UCSD-AML1 (cell line): ENCODE data around the gene KRT17.
"Not testable (repeated sequence)": the region's sequence is repeated elsewhere in the genome, so short reads cannot be mapped to it uniquely, and the experiment has no call there.

Source experiments
- DNase-seq: peaks from one replicate; lab custom pipeline; 2025; ENCODE audit not compliant: unreplicated experiment; lab: John Stamatoyannopoulos, UW

KRT17 gene

DNA sequence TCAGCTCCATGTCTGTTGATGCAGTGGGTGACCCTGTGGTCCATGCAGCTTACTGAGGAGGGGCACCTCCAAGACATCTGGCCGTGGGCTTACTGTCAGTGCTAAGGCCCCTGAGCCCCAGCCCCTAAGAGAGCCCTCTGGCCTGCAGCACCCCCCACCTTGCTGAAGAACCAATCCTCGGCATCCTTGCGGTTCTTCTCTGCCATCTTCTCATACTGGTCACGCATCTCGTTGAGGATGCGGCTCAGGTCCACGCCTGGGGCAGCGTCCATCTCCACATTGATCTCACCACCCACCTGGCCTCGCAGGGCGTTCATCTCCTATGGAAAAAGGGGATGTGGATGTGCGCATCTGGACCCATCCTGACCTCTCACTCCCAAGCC, 2.9 kb downstream of the KRT17 start:
- not testable (repeated sequence) for DNase-seq

DNA sequence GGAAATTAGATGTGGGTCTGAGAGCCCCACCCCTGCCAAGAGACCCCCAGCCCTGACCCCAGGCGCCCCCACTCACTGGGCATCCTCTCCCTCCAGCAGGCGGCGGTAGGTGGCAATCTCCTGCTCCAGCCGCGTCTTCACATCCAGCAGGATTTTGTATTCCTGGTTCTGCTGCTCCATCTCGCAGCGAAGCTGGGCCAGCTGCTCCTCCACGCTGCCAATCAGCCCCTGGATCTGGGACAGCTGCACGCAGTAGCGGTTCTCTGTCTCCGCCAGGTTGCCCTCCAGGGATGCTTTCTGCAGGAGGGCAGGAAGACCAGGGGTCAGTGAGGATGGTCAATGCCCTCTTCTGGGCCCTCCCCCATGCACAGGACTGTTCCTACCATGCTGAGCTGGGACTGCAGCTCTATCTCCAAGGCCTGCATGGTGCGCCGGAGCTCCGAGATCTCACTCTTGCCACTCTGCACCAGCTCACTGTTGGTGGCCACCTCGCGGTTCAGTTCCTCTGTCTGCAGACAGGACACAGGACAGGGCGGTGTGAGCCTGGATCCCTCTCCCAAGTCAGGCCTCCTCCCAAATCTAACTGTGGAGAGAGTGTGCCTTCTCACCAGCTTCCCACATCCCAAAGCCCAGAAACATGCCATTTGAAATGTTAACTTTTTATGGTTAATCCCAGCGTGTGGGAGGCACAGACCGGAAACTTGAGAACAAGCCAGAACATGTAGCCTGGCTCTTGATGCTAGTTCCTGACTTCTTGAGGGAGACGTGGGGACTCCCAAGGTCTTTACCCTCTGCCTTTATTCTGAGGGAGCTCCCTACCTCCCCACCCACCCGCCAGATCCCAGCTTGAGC, 3.6 kb downstream of the KRT17 start:
- DNase-seq: no peak

DNA sequence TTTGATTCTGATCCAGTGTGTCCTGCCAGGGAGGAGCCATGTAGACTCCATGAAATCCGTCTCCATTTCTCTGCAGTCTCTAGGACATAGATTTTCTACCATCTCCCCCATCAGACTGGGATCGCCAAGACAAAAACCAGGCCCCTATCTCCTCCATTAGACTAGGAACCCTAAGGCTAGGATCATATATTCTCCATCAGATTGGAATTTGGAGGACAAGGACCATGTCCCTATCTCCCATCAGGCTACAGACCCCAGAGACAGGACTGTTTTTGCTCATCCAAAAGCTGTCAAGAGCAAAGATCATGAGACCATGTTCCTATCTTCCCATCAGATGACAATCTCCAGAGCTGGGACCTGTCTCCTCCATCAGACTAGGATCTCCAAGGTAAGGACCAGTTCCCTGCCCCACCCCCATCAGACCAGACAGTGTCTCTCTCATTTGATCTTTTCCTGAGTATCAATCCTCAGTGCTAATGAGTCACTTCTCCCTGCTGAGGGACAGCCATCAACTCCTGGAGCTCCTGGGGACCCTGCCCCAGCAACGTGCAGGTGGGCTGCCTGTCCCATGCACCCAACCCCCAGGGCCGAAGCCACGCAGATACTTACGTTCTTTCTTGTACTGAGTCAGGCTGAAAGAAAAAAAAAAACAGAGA, 4.3 kb downstream of the KRT17 start:
- not testable (repeated sequence) for DNase-seq

DNA sequence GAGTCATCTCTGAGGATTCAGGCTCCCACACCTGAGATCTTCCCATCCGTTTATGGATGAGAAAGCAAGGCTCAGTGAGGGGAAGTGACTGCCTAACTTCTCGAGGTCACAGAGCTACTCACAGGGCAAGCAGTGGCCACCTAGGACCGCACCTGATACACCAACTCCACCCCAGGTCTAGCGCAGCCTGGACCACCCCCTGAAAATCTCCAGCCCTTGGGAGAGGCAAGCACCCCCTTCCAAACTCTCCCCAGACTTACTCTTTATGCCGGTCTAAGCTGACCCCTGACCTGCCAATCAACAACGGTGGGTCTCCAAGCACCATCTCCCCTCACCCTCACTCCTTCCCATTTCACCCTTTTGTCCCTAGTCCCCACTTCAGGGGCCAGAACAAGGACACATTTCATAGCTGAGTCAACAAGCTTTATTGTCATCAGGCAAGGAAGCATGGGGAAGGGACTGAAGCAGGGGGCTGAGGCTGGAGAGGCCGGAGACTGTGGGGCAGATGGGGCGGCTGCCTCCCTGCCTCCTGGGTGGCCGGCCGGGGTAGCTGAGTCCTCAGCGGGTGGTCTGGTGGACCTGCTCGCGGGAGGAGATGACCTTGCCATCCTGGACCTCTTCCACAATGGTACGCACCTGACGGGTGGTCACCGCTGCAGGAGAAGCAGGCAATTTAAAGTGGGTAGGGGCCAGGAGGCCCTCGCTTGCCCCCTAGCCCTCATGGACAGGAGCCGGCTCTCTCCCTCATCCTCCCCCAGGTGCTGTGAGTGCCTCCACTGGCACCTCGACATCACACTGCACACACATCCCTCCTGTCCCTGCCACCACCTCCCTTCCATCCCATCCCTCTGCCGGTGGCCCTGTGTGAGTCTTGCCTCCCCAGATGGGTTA, 5.1 kb downstream of the KRT17 start:
- no peak for DNase-seq

DNA sequence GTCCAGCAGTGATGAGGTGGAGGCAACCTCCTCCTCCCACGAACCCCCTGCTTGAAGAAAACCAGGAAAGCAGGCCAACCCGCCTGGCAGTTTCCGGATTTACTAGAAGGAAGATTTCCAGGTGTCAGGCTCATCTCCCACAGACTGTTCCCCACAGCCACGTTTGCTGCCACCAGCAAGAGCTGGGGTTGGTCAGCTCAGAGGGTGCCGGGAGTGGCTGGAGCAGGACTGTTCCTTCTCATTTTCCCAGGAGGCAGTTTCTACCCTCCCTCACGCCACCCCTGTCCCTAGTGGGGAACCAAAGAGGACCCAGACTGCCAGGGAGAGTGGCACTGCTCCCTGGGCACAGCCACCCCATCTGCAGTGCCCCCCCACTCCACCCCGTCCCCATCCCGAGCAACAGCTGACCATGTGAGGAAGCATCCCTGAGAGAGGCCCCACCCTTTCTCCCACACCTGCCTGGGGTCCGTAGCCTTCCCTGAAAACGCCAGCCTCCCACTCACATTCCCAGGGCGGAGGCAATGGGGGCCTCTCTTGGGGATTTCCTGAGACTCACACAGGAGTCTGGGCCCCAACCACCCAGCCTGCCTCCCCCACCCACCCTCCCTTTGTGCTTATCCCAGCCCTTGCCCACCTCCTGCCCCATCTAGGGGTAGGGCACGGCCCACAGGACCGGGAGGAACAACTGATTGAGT, 5.9 kb downstream of the KRT17 start:
- DNase-seq: no peak

DNA sequence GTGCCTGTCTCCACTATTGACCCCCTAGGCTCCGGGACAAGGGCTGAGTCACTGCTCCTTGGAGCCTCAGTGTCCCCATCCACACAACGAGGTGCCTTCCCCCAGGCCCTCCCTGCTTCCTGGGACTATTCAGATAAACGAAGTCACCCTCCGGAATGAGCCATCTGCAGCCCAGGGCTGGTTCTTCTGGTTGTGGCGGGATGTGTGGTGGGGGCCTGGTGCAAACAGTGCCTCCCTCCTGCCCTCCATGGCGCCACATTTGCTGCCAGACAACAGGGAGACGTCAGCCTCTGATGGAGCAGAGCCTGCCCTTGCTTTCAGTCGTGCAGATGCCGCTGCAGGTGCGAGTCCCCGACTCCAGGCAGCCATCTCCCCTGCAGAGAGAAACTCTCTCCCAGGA, 6.7 kb downstream of the KRT17 start:
- no peak for DNase-seq

DNA sequence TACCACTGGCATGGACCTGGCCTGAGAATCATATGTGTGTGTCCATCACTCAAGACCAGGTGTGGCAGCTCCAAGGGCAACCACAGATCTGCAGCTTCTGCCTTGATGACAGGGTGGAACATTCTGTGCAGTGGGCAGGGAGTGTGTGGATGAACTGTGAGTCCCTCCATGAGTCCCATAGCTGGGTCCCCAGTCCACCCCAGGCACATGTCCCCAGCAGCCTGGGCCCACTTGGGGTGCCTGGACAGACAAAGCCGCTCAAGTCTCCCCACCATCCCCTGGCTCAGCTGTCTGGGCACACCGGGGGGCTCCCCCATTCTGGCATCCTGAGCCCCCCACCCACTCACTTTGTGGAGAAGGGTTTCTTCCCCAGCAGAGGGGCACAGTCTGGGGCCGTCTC, 7.2 kb downstream of the KRT17 start:
- DNase-seq: no peak

DNA sequence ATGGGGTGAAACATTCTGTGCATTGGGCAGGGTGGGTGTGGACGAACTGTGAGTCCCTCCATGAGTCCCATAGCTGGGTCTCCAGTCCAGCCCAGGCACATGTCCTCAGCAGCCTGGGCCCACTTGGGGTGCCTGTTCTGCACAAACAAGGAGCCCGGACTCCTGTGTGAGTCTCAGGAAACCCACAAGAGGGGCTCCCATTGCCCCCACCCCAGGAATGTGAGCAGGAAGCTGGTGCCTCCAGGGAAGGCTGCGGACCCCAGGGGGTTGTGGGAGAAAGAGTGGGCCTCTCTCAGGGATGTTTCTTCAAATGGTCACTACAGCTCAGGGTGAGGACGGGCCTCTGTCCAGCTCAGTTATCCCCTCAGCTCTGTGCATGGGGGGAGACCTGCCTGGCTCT, 7.9 kb downstream of the KRT17 start:
- not testable (repeated sequence) for DNase-seq

DNA sequence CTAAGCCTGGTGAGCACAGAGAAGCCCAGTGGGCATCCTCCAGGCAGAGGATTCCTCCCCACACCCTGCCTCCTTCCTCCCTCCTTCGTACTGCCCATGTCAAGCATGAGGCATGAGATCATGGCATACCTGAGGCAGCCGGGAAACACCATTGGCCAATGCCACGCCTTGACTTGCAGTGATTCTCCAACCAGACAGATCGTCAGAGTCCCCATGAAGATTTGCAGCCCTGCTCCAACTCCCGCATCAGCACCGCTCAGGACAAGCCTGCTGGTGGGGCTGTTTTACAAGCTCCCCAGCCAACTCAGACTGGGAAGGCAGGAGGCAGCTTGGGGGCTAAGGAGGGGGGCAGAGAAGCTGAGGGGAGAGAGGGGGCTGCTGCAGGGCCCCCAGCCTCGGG, 8.9 kb downstream of the KRT17 start:
- DNase-seq: no peak

DNA sequence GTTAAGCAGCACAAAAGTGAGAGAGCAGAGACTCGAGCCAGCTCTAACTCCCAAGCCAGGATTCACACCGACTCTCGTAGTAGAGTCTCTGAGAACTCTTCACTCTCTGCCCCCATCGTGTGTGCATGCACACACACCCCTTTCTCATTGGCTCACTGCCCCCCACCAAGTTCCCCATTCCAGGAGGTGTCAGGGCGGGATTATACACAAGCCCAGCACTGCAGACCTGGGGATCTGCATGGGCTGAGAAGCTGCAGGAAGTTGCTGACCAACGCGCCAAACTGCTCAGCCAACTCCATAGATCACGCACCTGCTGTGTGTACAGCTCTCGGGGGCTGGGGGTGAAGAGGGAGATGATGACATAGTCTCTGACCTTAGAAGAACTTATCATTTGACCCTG, 9.6 kb downstream of the KRT17 start:
- not testable (repeated sequence) for DNase-seq

DNA sequence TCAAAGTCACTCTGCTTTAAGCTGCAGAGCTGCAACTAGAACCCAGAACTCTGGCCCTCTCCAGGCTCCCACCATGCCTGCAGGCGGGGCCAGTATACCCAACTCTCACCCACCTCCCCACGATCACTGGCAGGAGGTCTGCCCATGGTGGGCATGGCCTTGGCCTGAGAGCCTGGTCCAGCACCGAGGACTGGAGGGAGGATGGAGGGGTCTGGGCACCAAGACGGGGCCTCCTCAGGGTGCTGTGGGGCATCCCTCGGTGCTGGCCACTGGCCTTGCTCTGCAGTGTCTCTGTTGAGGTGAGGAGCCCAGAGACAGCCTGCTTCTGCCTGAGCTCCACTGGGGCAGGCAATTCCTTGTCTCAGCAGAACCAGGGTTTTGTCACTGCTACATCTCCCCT, 10.3 kb downstream of the KRT17 start:
- no peak for DNase-seq

DNA sequence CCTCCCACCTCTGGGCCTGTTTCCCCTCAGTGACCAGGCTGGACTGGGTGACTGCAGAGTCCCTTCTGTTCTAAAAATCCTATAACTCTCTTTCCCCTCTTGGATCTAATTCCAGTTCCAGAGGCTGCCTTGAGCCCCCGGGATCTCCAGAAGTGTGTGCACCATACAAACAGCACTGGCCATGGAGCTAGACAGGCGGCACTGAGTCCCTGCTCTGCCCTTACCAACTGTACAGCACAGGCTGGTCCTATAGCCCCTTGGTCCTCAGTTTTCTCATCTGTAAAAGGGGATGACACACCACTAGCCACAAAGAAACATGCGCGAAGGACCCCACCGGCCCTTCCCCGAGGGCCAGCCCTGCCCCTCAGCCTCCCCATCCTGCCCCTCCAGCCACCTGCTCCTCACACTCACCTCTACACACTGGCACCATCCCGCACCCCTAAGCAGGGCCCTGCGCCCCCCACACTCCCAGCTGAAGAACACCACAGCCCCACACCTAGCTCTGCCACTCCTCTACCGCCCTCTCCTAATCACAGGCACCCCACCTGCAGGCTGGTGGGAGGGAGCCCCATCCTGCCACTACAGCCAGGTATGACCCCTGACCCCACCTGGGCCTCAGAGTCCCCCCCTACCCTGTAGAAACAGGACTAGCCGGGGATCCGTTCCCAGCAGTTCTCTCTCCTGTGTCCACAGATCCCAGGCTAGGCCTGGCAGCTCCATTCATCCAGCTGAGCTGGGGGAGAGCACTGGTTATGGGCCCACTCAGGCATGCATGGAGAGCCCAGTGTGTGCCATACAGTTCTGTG, 10.9 kb downstream of the KRT17 start:
- DNase-seq: no peak

DNA sequence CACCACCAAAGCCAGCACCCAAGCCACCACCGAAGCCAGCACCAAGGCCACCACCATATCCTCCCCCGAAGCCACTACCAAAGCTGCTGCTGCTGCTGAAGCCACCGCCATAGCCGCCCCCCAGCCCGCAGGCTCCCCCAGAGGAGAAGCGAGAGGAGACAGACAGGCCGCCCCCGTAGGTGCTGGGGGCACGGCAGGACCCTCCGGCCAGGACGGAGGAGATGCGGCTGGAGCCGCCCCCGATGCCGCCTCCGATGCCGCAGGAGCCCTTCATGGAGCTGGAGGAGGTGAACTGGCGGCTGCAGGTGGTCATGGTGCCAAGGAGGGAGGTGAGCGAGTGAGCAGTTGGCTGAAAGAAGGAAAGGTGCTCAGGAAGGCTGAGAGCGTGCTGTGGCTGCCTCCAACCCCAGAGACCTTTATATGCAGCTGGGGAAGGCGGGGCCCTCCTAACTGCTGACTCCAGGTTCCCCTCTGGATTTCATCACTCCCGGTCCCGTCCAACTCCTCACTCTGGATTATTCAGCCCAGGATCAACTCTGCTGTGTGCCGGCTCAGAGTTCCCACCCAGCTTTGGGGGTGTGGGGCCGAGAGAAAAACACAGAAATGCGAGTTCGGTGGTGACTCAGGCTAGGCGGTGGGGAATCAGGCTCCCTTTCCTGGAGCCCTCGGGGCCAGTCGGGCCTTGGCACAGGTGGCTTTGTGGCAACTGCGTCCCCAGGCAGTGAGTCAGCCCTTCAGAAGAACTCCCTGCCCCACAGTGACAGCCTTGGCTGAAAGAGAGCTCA, 11.8 kb downstream of the KRT17 start, which contains the start of gene KRT16:
Gene KRT16, minus strand, starts transcription at position 392 of the 785 bp plus-strand sequence. Its CDS starts 79 bp downstream, at position 313.
- not testable (repeated sequence) for DNase-seq

DNA sequence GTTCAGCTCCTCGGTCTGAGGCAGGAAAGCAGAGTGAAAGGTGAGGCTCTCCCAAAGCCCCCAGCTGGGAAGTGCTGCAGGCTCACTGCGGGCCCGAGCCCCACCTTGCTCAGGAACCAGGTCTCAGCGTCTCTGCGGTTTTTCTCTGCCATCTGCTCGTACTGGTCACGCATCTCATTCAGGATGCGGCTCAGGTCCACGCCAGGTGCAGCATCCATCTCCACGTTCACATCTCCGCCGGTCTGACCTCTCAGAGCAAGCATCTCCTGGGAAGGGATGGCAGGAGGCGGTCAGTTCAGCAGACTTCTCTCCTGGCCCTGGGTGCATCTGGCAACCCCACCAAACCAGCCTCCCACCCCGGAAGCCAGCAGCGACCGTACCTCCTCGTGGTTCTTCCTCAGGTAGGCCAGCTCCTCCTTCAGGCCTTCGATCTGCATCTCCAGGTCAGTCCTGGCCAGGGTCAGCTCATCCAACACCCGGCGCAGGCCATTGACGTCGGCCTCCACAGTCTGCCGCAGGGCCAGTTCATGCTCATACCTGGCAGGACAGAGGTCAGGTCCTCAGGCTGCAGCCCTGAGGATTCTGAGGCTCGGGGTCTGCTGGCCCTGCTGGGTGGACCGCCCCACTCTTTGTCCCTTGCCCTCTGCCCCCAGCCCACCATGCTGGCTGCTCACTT, 13.3 kb downstream of the KRT17 start:
- DNase-seq: no peak

DNA sequence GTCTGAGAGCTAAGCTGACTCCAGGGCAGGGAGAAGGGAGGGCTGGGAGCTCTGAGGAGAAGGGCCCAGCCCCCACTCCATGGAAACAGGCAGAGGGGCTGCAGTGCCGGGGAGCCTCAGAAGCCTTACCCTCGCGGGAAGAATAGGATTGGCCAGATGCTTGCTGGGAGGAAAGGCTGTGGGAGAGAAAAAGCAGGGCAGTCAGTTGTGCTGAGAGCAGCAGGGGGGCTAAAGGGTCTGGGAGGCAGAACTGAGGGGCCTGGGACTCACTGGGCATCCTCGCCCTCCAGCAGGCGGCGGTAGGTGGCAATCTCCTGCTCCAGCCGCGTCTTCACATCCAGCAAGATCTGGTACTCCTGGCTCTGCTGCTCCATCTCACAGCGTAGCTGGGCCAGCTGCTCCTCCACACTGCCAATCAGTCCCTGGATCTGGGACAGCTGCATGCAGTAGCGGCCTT, 14.3 kb downstream of the KRT17 start:
- peak; percentile 32 for DNase-seq

DNA sequence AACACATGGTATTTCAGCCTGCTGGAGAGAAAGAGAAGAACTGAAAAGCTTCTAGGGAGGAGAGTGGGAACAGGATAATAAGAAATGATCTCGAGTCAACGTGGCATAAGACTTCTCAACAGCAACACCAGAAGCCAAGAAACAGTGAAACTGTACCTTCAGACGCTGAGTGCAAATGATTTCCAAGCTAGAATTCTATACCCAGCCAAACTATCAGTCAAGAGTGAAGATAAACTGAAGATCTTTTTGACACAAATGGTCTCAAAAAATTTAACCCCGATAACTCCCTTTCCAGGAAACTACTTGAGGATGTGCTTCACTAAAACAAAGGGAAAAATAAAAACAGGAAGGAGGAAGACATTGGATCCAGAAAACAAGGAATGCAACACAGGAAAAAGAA, 17.4 kb downstream of the KRT17 start:
- DNase-seq: not testable (repeated sequence)

DNA sequence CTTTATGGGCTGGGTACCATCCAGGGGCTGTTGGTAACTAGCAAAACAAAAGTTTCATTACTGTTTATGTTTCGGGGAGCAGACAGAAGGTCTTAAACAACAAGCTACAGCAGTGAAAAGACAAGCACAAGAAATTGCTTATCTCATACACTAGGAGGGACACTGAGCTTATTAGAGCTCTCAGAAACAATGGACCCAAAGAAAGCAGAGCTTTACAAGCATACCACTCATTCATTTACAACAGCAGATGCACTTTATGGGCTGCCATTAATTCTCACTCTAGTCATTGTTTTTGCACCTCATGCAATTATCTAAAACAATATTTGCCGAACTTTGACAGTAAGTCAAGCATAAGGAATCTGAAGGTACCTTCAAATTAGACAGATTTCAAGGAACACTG, 21.9 kb downstream of the KRT17 start:
- DNase-seq: no peak

DNA sequence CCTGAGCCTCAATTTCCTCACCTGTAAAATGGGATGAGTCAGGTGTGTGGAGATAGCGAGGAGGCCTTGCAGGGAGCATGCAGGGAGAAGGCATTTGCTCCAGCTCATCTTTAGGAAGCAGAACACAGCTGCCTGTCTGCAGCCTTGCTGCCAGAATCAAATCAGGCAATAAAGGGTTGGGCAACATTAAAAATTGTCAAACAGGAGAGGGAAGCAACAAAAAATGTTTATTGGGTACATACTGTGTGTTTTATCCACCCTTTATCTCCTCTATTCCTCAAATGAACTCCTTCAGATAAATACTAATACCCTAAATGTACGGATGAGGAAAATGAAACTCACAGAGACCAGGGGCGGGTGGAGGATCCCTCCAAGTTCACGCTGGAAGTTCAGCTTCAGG, 24.1 kb downstream of the KRT17 start:
- no peak for DNase-seq

DNA sequence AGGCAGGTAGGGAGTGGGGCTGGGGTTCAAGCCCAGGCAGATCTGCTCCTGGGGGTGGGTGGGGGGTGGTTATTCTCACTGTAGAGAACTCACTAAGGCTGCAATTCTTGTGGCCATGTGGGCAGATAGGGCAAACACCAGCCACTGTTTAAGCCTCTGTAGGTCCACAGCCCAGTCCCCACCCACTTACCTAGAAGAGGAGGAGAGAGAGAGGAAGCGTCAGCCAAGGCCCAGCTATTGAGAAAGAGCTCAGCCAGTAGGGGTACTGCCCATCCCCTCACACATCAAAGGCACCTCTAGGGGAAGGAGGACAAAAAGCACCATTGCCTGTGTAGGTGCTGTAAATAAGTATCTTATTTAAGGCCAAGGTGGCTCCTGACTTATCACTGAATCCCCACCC, 24.7 kb downstream of the KRT17 start:
- no peak for DNase-seq
